Suppressor macrophage treated with lipopolysaccharide for 1 hour (primary cell): ENCODE measurements around the gene EARS2.
"Not testable (repeated sequence)": the region's sequence is repeated elsewhere in the genome, so short reads cannot be mapped to it uniquely, and the experiment has no call there.

ENCODE experiments used
- DNase-seq, 3 donors: peaks; one replicate each; pipeline ENCODE4 v3.0.0-alpha.2; 2020 to 2022

The EARS2 gene

DNA sequence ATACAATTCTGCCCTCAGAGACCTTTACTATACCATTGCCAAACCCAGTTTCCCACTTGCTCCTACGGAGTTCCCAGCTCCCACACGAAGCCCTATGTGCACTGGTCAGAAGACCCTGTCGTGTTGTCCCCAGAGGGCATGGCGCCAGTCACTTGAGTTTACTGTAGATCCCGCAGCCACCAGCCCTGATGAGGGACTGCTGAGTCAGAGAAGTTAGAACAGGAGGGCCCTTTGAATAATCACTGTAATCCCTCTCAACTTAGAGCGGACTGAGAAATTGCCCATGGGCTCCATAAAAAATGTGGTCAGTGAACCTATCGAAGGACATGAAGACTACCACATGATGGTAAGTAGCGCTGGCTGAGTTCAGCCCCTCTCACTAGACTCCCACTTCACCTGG is 9.6 kb upstream of the EARS2 start:
- DNase-seq: no peak

DNA sequence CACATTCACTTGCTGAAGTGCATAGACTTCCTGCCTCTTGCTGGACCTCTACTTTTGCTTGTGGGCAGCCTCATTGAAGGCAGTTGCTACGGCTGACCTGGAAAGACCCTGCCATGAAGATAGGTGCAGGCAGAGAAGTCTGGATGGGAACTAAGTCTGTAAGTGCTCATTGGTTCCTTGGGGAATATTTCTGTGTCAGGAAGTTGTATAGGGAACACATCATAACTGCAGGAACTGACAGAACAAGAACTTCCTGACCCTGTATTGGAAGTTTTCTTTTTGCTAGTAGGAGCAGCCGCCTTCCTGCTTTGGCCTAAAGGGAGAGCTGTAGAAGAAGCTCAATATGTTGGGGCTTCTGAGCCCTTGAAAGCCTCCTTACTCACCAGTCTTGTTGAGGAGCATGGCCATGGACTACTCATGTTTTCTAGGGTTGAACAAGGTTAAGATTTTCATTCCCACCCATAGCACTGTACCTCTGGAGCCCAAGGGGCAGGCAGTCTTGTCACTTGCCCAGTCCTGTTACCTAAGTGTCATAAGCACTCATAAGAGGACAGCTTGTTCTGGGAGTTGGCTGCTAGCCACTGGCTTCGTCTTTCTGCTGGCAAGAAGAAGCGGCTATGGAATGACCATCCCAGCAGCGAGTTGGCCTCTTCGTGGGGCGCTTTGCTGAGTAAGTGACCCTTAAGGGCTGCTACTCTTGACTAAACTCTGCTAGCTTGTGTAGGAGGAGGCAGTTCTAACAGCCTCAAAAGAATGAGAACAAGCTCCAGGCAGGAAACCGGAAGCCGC is 7.6 kb upstream of the EARS2 start:
- no peak for DNase-seq

DNA sequence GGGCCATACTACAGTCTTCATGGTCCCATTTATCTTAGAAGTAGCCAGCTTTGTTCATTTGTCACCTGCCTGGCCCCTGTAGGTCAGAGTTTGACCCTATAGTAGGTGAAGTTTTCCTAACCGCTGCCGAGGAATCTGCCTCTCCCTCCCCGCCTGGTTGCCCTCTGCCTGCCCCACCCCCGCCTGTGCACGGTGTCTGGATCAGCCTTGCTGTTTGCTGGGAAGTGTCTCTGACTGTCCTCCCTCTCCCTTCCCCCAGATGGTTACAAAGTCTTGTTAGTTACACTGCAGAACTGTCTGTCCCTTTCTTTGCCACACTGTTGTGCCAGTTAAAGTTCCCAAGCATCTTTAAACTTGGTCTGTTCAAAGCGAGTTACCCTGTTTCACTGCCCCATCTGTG is 6.0 kb upstream of the EARS2 start:
- DNase-seq: no peak

- no peak for DNase-seq
Observed at GRCh38 chr16:23562505-23562904, 5.4 kb upstream of the EARS2 start.

DNA sequence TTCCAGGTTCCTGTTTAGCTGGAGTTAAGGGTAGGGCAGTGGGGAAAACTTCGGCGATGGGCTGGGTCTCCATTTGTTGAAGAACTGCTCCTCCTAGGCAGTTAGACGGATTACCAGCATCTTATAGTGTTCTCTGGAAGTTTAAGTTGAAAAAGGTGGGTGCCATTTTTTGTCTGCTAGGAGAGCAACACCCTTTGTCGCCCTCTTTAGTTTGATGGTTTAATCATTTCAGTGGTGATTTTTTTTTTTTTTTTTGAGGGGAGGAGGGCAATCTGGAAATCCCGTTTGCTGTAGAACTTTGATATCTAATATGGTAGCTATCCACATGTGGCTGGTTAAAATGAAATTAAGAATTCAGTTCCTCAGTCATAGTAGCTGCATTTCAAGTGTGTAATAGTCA is 4.4 kb upstream of the EARS2 start:
- no peak for DNase-seq

- peak in 1 of 3 donors; percentile 66 for DNase-seq
Observed at GRCh38 chr16:23557779-23558702, 891 bp upstream of the EARS2 start.

GRCh38 chr16:23554536-23554935 is 2.6 kb downstream of the EARS2 start:
- DNase-seq: no peak

DNA sequence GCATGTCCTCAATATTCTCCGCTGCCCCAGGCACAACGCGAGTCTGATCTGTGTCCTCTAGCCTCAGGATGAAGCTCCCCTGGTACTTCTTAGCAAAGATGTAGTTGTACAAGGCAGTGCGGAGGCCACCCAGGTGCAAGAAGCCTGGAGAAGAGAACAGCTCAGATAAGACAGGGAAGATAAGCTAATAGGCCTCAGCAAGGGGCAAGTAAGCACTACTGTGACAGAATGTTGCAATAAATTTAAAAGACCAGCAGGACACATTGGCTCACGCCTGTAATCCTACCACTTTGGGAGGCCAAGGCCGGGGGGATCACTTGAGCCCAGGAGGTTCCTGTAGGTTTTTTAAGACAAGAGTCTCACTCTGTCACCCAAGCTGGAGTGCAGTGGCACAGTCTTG is 5.0 kb downstream of the EARS2 start:
- DNase-seq: no peak

- DNase-seq: no peak
Observed at GRCh38 chr16:23549938-23550337, 7.2 kb downstream of the EARS2 start.

GRCh38 chr16:23544436-23544835 is 12.7 kb downstream of the EARS2 start:
- no peak for DNase-seq

- not testable (repeated sequence) for DNase-seq
Observed at GRCh38 chr16:23540817-23541178, 16.4 kb downstream of the EARS2 start.

- DNase-seq: no peak
Observed at GRCh38 chr16:23539984-23540816, 16.9 kb downstream of the EARS2 start.

GRCh38 chr16:23538919-23539278 is 18.3 kb downstream of the EARS2 start:
- DNase-seq: no peak

DNA sequence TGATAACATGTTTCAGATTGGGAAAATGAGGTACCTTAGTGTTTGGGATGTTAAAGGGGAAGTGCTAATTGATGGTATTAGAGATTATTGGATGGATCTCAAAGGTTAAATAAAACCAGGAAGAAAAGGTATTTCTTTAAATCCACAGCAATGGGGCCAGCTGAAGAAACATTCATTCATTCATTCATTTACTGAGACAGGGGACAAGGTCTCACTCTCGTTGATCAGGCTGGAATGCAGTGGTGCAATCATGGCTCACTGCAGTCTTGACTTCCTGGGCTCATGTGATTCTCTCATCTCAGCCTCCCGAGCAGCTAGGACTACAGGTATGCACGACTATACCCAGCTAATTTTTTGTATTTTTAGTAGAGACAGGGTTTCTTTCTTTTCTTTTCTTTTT is 19.8 kb downstream of the EARS2 start:
- DNase-seq: no peak

DNA sequence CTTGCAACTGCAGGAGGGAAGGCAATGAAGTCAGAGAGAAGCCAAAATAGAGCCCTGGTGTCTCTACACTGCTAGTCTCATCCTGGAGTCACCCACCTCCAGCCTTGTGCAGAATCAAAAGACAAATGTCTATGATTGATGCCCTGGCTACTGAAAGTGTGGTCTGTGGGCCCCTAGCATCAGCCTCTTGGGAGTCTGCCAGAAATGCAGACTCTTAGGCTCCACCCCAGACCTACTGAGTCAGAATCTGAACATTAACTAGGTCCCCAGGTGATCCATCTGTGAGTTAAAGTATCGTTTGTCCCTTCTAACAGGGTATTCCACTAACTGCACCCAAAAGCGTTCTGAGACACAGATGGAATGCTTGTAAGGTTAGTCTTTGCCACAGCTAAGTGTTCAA is 21.2 kb downstream of the EARS2 start:
- no peak for DNase-seq

DNA sequence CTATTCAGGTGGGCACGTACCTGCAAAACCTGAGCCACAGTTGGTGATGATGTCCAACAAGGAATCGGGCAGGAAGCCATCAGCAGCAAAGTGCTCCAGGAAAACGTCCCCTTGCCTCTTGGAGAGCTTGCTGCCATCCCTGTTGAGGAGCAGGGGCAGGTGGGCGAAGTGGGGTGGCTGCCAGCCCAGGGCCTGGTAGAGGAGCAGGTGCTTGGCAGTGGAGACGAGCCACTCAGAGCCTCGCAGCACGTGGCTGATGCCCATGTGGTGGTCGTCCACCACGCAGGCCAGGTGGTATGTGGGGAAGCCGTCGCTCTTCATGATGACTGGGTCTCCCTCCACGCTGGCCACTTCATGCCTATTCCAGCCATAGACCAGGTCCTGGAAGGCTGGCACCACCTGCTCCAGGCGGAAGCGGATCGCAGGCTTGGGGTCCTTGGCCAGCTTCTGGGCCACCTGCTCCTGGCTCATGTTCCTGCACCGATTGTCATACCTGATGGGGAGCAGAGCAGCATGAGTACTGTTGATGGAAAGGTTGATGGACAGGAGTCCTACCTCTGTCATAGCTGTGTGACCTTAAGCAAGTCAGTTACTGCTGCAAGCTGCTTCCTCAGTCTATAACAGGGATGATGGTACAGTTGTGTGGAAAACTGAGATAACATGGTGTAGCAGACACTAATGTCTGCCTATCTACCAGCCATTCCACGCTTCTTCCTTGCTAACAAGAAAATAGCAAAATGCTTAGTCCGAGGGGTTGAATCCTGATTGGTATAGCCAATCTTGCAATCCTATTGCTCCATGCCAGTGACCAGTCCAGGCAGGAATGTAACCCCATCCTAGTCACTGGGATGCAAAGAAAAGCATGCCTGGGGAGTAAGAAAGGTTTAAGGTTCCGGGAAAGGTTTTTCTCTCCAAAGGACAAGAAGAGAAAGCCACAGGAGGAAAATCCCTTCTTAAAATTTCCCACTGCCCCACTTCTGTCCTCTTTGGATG is 22.0 kb downstream of the EARS2 start:
- no peak for DNase-seq

- DNase-seq: no peak
Observed at GRCh38 chr16:23532448-23532847, 24.7 kb downstream of the EARS2 start.

GRCh38 chr16:23530062-23530461 is 27.1 kb downstream of the EARS2 start:
- DNase-seq: no peak

GRCh38 chr16:23528644-23529310 is 28.4 kb downstream of the EARS2 start:
- DNase-seq: peak; percentile 58 to 62 (median 60)

- no peak for DNase-seq
Observed at GRCh38 chr16:23527961-23528643, 29.0 kb downstream of the EARS2 start.

- DNase-seq: no peak
Observed at GRCh38 chr16:23524886-23525285, 32.3 kb downstream of the EARS2 start.
